Measurements from ENCODE around the gene KDM1B. TPM values are rescaled to one million over a fixed set of nuclear protein-coding genes. Genes with fewer than 3 reads are reported as not detected.

KDM1B gene
- total RNA-seq, 1 experiment from 2014 or later: 9.5 TPM

GRCh38 chr6:18183766-18184165 lies 28.5 kb downstream of the KDM1B start:
- Histone ChIP-seq H3K27me3 (replicated peaks; ENCODE audit: control insufficient read depth, insufficient read depth, low read length) (no peaks in the 10 kb centered on the region), H3K36me3 (ENCODE audit: control insufficient read depth, insufficient read depth, low read length) (no peaks in the 10 kb centered on the region), H3K4me3 (ENCODE audit: low read depth, low read length) (no peak overlapping the region), H3K9me3 (no peaks in the 10 kb centered on the region), H3K4me1 (no peaks in the 10 kb centered on the region)
- Mint-ChIP-seq H3K27me3 (ENCODE audit: insufficient read depth, unreplicated experiment) (no peaks in the 10 kb centered on the region), H3K27ac (ENCODE audit: unreplicated experiment) (no peak overlapping the region), H3K4me3 (ENCODE audit: unreplicated experiment) (no peak overlapping the region), H3K4me1 (ENCODE audit: low read depth, unreplicated experiment) (no peaks in the 10 kb centered on the region), H3K9me3 (ENCODE audit: unreplicated experiment) (no peaks in the 10 kb centered on the region), H3K36me3 (ENCODE audit: insufficient read depth, unreplicated experiment) (no peaks in the 10 kb centered on the region)
- BruUV-seq (replicated peaks): no TSS peak
- no peak for DNase-seq
- CTCF ChIA-PET: no interaction called here
- intact Hi-C loops (cut with micrococcal nuclease; ENCODE audit: unreplicated experiment): no loop called here
- POLR2A ChIA-PET: no interaction called here
- no peak for TF ChIP-seq CTCF (IDR thresholded peaks at IDR 0.05; ENCODE audit: insufficient read depth in 1 of 2, low read depth in 1 of 2, low read length in 1 of 2, severe bottlenecking in 1 of 2, unreplicated experiment in 1 of 2)

GRCh38 chr6:18185624-18186023 lies 30.4 kb downstream of the KDM1B start:
- H3K27me3 Mint-ChIP-seq (ENCODE audit: insufficient read depth, unreplicated experiment): no peaks in the 10 kb centered on the region
- H3K4me3 ChIP-seq (ENCODE audit: low read depth, low read length): no peak overlapping the region
- H3K9me3 ChIP-seq: no peaks in the 10 kb centered on the region
- intact Hi-C loops (cut with micrococcal nuclease; ENCODE audit: unreplicated experiment): no loop called here
- H3K4me3 Mint-ChIP-seq (ENCODE audit: unreplicated experiment): no peak overlapping the region
- no peaks in the 10 kb centered on the region for H3K27me3 ChIP-seq (replicated peaks; ENCODE audit: control insufficient read depth, insufficient read depth, low read length)
- no peaks in the 10 kb centered on the region for H3K4me1 Mint-ChIP-seq (ENCODE audit: low read depth, unreplicated experiment)
- CTCF ChIA-PET: no interaction called here
- H3K4me1 ChIP-seq: no peaks in the 10 kb centered on the region
- BruUV-seq (replicated peaks): no TSS peak
- H3K9me3 Mint-ChIP-seq (ENCODE audit: unreplicated experiment): no peaks in the 10 kb centered on the region
- no peaks in the 10 kb centered on the region for H3K36me3 ChIP-seq (ENCODE audit: control insufficient read depth, insufficient read depth, low read length)
- H3K36me3 Mint-ChIP-seq (ENCODE audit: insufficient read depth, unreplicated experiment): no peaks in the 10 kb centered on the region
- POLR2A ChIA-PET: no interaction called here
- TF ChIP-seq CTCF (IDR thresholded peaks at IDR 0.05; ENCODE audit: insufficient read depth in 1 of 2, low read depth in 1 of 2, low read length in 1 of 2, severe bottlenecking in 1 of 2, unreplicated experiment in 1 of 2): no peak
- H3K27ac Mint-ChIP-seq (ENCODE audit: unreplicated experiment): no peak overlapping the region
- DNase-seq: no peak

- CTCF ChIA-PET: no interaction called here
- no peaks in the 10 kb centered on the region for H3K36me3 ChIP-seq (ENCODE audit: control insufficient read depth, insufficient read depth, low read length)
- H3K9me3 ChIP-seq: no peaks in the 10 kb centered on the region
- Mint-ChIP-seq H3K27ac (ENCODE audit: unreplicated experiment) (no peak overlapping the region), H3K36me3 (ENCODE audit: insufficient read depth, unreplicated experiment) (no peaks in the 10 kb centered on the region), H3K4me3 (ENCODE audit: unreplicated experiment) (no peak overlapping the region), H3K4me1 (ENCODE audit: low read depth, unreplicated experiment) (no peaks in the 10 kb centered on the region), H3K27me3 (ENCODE audit: insufficient read depth, unreplicated experiment) (no peaks in the 10 kb centered on the region), H3K9me3 (ENCODE audit: unreplicated experiment) (no peaks in the 10 kb centered on the region)
- no TSS peak for BruUV-seq (replicated peaks)
- no peak overlapping the region for H3K4me3 ChIP-seq (ENCODE audit: low read depth, low read length)
- POLR2A ChIA-PET: no interaction called here
- no peaks in the 10 kb centered on the region for H3K27me3 ChIP-seq (replicated peaks; ENCODE audit: control insufficient read depth, insufficient read depth, low read length)
- H3K4me1 ChIP-seq: no peaks in the 10 kb centered on the region
- no peak for TF ChIP-seq CTCF (IDR thresholded peaks at IDR 0.05; ENCODE audit: insufficient read depth in 1 of 2, low read depth in 1 of 2, low read length in 1 of 2, severe bottlenecking in 1 of 2, unreplicated experiment in 1 of 2)
- intact Hi-C loops (cut with micrococcal nuclease; ENCODE audit: unreplicated experiment): no loop called here
- no peak for DNase-seq
Observed at GRCh38 chr6:18186033-18186432, 30.8 kb downstream of the KDM1B start.

Data from Caco-2 (cell line).